ENCODE data around the gene GTF3C5.
A peak's percentile ranks its signal among the peaks of the same experiment; 100 is the strongest.
"Not testable (repeated sequence)": the region's sequence is repeated elsewhere in the genome, so short reads cannot be mapped to it uniquely, and the experiment has no call there.

The GTF3C5 gene

GRCh38 chr9:133030317-133031129 is at the start of gene GTF3C5:
Gene GTF3C5 (plus strand): TSS chr9:133030997. CDS start chr9:133031012, 15 bp downstream.
- DNase-seq, result peak; percentile 98

GRCh38 chr9:132982458-132982857 is 48.3 kb upstream of the GTF3C5 start:
- no peak for DNase-seq

GRCh38 chr9:132983491-132984201 is 47.2 kb upstream of the GTF3C5 start:
- no peak for DNase-seq

GRCh38 chr9:132984202-132985070 is 46.4 kb upstream of the GTF3C5 start:
- no peak for DNase-seq

- no peak for DNase-seq
These were observed 45.8 kb upstream of the GTF3C5 start for GRCh38 chr9:132985071-132985350.

GRCh38 chr9:132985489-132985888 is 45.3 kb upstream of the GTF3C5 start:
- DNase-seq, result no peak

GRCh38 chr9:132986114-132986513 is 44.7 kb upstream of the GTF3C5 start:
- no peak for DNase-seq

- DNase-seq, result no peak
These were observed 43.9 kb upstream of the GTF3C5 start for GRCh38 chr9:132986640-132987620.

- no peak for DNase-seq
These were observed 42.4 kb upstream of the GTF3C5 start for GRCh38 chr9:132988244-132989013.

GRCh38 chr9:132989014-132989310 is 41.8 kb upstream of the GTF3C5 start:
- no peak for DNase-seq

GRCh38 chr9:132989414-132989996 is 41.3 kb upstream of the GTF3C5 start:
- DNase-seq, result no peak

- not testable (repeated sequence) for DNase-seq
These were observed 40.7 kb upstream of the GTF3C5 start for GRCh38 chr9:132989998-132990557.

GRCh38 chr9:132990781-132991180 is 40.0 kb upstream of the GTF3C5 start:
- no peak for DNase-seq

GRCh38 chr9:132991351-132992300 is 39.2 kb upstream of the GTF3C5 start:
- no peak for DNase-seq

GRCh38 chr9:132993511-132993939 is 37.3 kb upstream of the GTF3C5 start:
- no peak for DNase-seq

GRCh38 chr9:132994410-132995120 is 36.2 kb upstream of the GTF3C5 start:
- no peak for DNase-seq

- DNase-seq, result no peak
These were observed 35.7 kb upstream of the GTF3C5 start for GRCh38 chr9:132995121-132995420.

GRCh38 chr9:132995879-132996278 is 34.9 kb upstream of the GTF3C5 start:
- no peak for DNase-seq

- no peak for DNase-seq
These were observed 34.3 kb upstream of the GTF3C5 start for GRCh38 chr9:132996526-132996925.

All from NCI-H1694 (cell line).